Stimulated activated CD4-positive, alpha-beta T cell treated with anti-CD3 and anti-CD28 coated beads, Interleukin-2, amount 100 ng/mL, for 4 hours (primary cell): Measurements from ENCODE around the gene ASCC2.

Experiments
- DNase-seq: peaks from one replicate; pipeline ENCODE4 v3.0.0-alpha.2; 2020; ENCODE audit warnings: low read depth

The ASCC2 gene

DNA sequence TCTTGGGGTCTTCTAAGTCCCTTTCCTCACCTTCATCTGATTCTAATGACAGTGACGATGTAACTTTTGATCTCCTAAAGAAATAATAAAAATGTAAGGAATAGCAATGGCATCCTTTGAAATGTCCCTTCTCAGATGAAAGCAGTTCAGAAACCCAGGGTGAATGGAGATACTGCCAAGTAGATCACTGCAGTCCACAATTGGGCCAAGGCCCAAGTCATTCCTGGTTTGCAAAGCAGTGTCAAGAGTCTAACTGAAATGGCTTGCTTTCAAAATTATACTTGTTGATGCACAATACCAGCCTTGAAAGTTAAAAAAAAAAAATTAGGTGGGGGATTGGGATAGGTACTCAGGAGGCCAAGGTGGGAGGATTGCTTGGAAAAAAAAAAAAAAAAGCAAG lies 20.4 kb downstream of the ASCC2 start:
- DNase-seq: no peak

GRCh38 chr22:29816980-29817379 lies 21.1 kb downstream of the ASCC2 start:
- no peak for DNase-seq

- no peak for DNase-seq
Observed at GRCh38 chr22:29816539-29816938, 21.5 kb downstream of the ASCC2 start.

DNA sequence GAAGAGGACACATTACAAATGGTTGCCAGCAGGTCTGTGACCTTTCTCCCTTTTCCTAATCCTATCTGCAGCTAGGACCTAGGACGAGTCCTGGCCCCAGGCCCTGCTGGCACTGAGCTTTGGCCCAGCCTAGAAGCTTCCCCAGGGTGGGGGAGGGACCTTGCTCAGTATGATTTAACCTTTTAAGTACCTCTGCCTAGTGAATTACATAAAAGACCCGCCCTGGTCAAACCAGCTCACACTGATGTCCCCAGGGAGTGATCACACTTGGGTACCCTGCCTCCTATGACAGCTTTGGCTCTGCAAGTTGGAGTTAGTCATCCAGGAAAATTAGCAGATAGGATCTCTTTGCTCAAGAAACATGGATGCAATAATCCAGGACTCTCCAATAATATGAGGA lies 21.9 kb downstream of the ASCC2 start:
- DNase-seq: no peak

- DNase-seq: no peak
Observed at GRCh38 chr22:29815580-29815979, 22.5 kb downstream of the ASCC2 start.

DNA sequence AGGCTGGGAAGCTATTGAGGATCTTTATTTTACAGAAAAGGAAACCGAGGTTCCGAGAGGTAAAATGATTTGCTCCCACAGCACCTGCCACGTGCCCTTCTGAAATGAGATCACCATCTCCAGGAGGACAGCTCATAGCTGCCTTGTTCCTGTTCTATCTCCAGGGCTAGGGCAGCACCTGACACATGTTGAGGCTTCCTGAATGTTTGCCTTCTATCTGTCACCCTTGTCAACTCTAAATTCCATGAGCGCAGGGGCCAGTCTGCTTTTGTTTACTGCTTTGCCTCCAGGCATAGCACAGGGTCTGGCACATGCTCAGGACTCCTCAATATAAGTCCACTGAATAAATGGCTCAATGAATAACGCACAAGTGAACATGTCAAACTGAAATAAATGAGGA lies 24.1 kb downstream of the ASCC2 start:
- DNase-seq: no peak

- DNase-seq: no peak
Observed at GRCh38 chr22:29813563-29813962, 24.5 kb downstream of the ASCC2 start.

DNA sequence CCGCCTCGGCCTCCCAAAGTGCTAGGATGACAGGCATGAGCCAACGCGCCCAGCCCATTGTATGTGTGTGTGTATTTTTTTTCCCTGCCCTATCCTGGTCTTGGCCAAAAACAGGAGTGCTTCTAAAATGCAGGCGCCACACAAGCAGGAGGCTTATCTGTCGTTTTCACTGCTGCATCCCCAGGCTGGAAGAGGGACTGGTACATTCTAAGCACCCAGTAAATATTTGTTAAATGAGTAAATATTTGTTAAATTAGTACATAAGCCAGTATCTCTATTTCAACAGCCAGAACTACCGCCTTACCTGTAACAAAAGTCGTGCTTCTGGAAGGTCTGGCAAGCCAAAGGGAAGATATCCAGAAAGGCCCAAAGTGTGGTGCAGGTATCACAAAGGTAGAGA lies 24.9 kb downstream of the ASCC2 start:
- no peak for DNase-seq

GRCh38 chr22:29811377-29811776 lies 26.7 kb downstream of the ASCC2 start:
- DNase-seq: no peak

- no peak for DNase-seq
Observed at GRCh38 chr22:29810216-29810615, 27.9 kb downstream of the ASCC2 start.

- no peak for DNase-seq
Observed at GRCh38 chr22:29806196-29806595, 31.9 kb downstream of the ASCC2 start.

GRCh38 chr22:29804985-29805384 lies 33.1 kb downstream of the ASCC2 start:
- DNase-seq: no peak

DNA sequence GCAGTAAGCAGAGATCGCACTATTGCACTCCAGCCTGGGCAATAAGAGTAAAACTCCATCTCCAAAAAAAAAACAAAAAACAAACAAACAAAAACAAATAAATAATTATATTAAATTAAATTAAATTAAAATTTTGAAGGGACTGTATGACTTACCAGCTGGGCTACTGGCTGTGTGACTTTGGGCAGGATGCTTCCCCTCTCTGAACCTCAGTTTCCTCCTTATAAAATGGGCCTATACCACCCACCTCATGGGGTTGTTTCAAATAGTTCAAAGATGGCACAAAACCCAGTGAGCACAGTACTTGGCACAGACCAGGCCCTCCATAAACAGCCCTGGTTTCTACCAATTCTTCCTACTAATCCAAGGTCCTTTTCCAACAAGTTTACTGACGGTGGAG lies 34.9 kb downstream of the ASCC2 start:
- no peak for DNase-seq

GRCh38 chr22:29801796-29802195 lies 36.3 kb downstream of the ASCC2 start:
- DNase-seq: no peak

DNA sequence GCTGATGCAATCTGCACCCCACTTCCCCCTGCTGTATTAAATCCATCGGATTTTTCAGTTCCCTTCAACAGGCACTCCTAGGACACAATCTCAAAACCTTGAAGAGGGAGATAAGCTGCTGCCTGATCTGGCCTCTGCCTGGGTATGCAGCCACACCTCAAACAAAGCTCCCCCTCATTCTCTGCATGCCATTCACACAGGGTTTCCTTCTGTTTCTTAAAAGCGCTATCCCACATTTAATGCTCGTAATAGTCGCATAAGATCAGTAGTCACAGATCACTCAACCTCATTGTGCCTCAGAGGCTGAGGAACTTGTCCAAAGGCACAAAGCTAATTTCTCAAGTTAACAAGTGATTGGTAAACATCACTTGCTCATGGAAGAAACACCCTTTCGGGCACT lies 36.9 kb downstream of the ASCC2 start:
- no peak for DNase-seq

GRCh38 chr22:29799217-29799680 lies 38.8 kb downstream of the ASCC2 start:
- DNase-seq: no peak

DNA sequence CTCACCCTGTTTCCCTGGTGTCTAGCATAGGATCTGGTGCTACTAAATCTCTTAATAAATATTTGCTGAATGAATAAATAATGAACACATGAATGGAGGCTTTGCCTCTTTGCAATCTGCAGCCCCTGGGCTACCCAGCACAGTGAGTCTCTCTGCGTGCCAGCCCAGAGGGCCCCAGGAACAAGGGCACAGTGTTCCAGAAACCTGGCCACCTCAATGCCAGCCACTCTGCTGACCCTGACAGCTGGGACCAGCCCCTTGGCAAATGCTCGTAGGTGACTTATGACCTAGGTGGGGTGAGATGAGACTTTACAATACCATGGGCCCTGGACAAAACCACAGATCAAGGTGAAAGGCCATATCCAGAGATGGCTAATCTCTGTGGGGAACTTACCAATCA lies 39.3 kb downstream of the ASCC2 start:
- no peak for DNase-seq

DNA sequence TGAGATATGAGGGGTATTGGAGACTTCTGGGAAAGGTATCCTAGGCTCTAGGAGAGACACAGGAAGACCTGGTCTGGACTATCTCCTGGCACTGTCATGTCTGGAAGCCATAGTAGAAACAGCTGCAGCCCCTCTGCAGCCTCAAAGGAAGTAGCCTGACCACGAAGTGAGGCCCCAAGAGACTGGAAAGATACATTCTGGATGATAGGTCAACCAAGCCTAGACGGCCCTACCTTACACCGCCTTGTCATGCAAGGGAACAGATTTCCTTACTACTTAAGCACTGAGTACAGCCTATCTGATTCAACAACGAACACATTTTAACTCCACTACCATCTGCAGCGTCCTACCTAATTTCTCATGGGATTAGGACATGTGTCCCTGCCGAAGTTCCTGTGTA lies 39.8 kb downstream of the ASCC2 start:
- no peak for DNase-seq

- no peak for DNase-seq
Observed at GRCh38 chr22:29797351-29797750, 40.7 kb downstream of the ASCC2 start.

GRCh38 chr22:29795663-29796062 lies 42.4 kb downstream of the ASCC2 start:
- DNase-seq: no peak

- DNase-seq: no peak
Observed at GRCh38 chr22:29793396-29793795, 44.7 kb downstream of the ASCC2 start.

- no peak for DNase-seq
Observed at GRCh38 chr22:29790061-29790460, 48.0 kb downstream of the ASCC2 start.

DNA sequence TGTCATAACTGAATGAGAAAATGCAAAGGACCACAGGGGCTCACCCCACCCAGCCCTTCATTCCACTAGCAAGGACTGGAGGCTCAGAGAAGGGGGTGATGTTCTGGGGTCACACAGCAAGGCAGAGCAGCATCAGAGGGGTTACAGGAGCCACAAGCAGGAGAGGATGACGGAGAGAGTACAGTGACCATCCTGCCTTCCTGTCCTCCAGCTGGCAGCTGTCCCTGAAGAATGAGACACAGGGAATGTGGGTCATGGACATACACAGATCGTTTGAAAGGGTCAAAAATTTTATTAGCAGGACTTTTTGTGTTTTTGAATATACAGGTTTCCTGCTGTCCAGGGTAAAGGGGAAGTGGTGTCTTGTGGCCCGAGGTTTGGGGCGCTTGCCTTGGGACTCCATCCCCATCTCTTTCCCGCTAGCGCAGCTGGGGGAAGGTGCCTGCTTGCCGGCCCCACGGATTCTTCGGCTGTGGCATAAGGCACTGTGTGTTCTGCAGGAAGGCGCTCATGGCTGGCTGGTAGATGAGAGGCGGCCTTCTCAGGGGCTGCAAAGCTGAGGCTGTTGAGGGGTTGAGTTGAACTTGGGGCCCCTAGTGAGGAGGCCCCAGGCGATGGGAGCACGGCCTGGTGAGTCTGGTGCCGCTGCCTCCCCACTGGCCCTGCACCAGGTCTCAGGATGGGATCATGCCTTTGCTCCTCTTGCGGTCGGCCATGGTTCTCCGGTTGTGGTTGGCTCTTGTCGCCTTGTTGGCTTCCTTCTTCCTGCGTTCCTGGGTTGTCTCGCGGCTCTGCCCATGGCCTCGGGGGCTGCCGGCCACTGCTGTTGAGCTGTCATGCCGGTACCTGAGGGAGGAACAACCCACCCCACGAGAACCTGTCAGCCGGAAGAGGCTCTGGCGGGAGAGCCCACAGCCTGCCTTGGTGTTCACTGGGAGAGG lies 49.5 kb downstream of the ASCC2 start:
- DNase-seq: no peak

DNA sequence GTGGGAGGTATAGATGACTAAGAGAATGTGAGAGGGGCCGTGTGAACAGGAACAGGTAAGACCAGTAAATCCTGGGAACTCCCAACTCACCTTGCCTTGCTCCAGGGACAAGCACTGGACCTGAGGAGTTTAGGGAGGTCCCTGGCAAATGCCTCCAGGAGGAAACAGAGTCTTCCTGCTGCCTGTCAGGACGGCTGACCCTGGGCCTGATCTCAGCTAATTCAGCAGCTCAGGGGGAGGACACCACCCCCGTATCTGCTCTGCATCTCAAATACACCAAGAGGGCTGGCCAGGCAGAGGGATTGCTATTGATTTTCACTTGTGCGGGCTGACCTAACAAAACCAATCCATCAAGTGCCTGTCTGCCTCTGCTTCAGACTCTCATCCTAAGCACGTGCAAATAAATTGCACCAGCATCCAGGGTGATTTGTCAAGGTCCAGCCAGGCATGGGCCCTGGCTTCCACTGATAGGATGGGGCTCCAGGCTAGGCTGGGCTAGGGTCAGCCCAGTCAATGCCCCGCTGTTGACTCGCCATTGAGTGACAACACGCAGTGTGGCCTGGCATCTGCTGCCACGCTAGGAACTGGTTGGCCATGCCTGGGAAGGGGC lies 50.6 kb downstream of the ASCC2 start:
- no peak for DNase-seq
